Measurements from ENCODE around the gene INPP4B. TPM values are rescaled to one million over a fixed set of nuclear protein-coding genes. Genes with fewer than 3 reads are reported as not detected.
A peak's percentile ranks its signal among the peaks of the same experiment; 100 is the strongest.

INPP4B gene
- total and polyA plus RNA-seq, 7 experiments from 2014 or later, result 52.8 to 77.5 (median 64.2) TPM

- intact Hi-C loops (cut with micrococcal nuclease), result loop anchor here in 1 of 2 donors (1.0 to 2.0 kb wide), 2 partner anchors 11 to 16 kb away; no protein-coding TSS in a partner anchor
- H3K27ac Mint-ChIP-seq, result peak overlapping the region in 6 of 9 donors; percentile 38 to 87 (median 70)
- peak overlapping the region in 9 of 10 donors; percentile 48 to 72 (median 61) for H3K4me3 Mint-ChIP-seq
- Histone ChIP-seq H3K4me3 (ENCODE audit: low read length) (no peak overlapping the region), H3K27ac (ENCODE audit: low read depth, low read length) (no peak overlapping the region), H3K36me3 (ENCODE audit: control insufficient read depth in 2 of 3, insufficient read depth in 3 of 3, low read length in 3 of 3) (peaks cover 0 to 16% (median 10%) of the 10 kb centered on the region in 3 experiments), H3K9me3 (ENCODE audit: control insufficient read depth in 2 of 3, low read length in 3 of 3) (no peaks in the 10 kb centered on the region), H3K27me3 (ENCODE audit: control insufficient read depth in 2 of 2, insufficient read depth in 2 of 2, low read length in 2 of 2) (no peaks in the 10 kb centered on the region), H3K4me1 (ENCODE audit: control insufficient read depth in 2 of 2, insufficient read depth in 2 of 2, low read length in 2 of 2) (peaks cover 17 to 43% of the 10 kb centered on the region in 2 donors)
- peaks cover 0 to 5% (median 0%) of the 10 kb centered on the region in 11 donors for H3K9me3 Mint-ChIP-seq
- POLR2A ChIA-PET, result interaction anchor here (0.6 to 0.8 kb wide), 2 partner anchors 11 to 85 kb away, joined by 3 read pairs; no protein-coding TSS in a partner anchor
- H3K36me3 Mint-ChIP-seq, result peaks cover 8 to 68% (median 50%) of the 10 kb centered on the region in 5 donors
- ATAC-seq (no peak), DNase-seq (no peak)
- CTCF ChIA-PET, result interaction anchor here (0.7 to 1.6 kb wide), 3 partner anchors 31 to 550 kb away, joined by 3 to 5 read pairs (median 3); no protein-coding TSS in a partner anchor
- H3K27me3 Mint-ChIP-seq, result no peaks in the 10 kb centered on the region
- peaks cover 36 to 93% (median 79%) of the 10 kb centered on the region in 7 donors for H3K4me1 Mint-ChIP-seq
Measured at GRCh38 chr4:142314686-142315085, 531.4 kb downstream of the INPP4B start.

DNA sequence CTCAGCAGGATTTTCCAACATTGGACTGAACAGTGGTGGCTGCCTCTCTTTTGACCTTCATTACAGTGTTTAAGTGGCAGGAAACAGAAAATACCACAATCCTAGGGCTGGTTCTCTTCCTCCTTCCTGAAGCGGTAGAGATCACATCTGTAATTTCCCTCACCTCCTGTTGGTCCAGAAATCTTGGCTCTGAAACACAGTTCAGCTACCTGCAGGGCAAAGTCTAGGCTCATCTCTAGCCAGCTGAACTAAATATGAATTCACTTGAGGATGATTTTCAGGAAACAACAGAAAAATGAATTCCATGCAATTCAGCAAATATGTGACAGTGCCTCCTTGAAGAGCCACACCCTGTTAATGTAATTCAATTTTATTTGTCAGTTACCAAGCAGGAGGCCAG lies 531.9 kb downstream of the INPP4B start:
- ATAC-seq (peak; percentile 24), DNase-seq (no peak)
- peaks cover 17 to 43% of the 10 kb centered on the region in 2 donors for H3K4me1 ChIP-seq (ENCODE audit: control insufficient read depth in 2 of 2, insufficient read depth in 2 of 2, low read length in 2 of 2)
- POLR2A ChIA-PET, result interaction anchor here (0.6 kb wide), 2 partner anchors 19 to 85 kb away, joined by 3 read pairs; no protein-coding TSS in a partner anchor
- Mint-ChIP-seq H3K36me3 (peaks cover 8 to 67% (median 48%) of the 10 kb centered on the region in 5 donors), H3K4me3 (peak overlapping the region; percentile 19 to 72 (median 60)), H3K27me3 (no peaks in the 10 kb centered on the region), H3K9me3 (peaks cover 0 to 5% (median 0%) of the 10 kb centered on the region in 11 donors), H3K27ac (peak overlapping the region in 8 of 9 donors; percentile 38 to 87 (median 54)), H3K4me1 (peaks cover 34 to 92% (median 78%) of the 10 kb centered on the region in 7 donors)
- intact Hi-C loops (cut with micrococcal nuclease), result loop anchor here in 1 of 2 donors (1.0 to 2.0 kb wide), 2 partner anchors 11 to 17 kb away; no protein-coding TSS in a partner anchor
- CTCF ChIA-PET, result interaction anchor here (0.7 to 1.6 kb wide), 3 partner anchors 31 to 550 kb away, joined by 3 to 5 read pairs (median 3); no protein-coding TSS in a partner anchor
- H3K27ac ChIP-seq (ENCODE audit: low read depth, low read length), result no peak overlapping the region
- H3K27me3 ChIP-seq (ENCODE audit: control insufficient read depth in 2 of 2, insufficient read depth in 2 of 2, low read length in 2 of 2), result no peaks in the 10 kb centered on the region
- H3K4me3 ChIP-seq (ENCODE audit: low read length), result no peak overlapping the region
- peaks cover 0 to 16% (median 13%) of the 10 kb centered on the region in 3 experiments for H3K36me3 ChIP-seq (ENCODE audit: control insufficient read depth in 2 of 3, insufficient read depth in 3 of 3, low read length in 3 of 3)
- H3K9me3 ChIP-seq (ENCODE audit: control insufficient read depth in 2 of 3, low read length in 3 of 3), result no peaks in the 10 kb centered on the region

GRCh38 chr4:142312391-142312790 lies 533.7 kb downstream of the INPP4B start:
- Histone ChIP-seq H3K9me3 (ENCODE audit: control insufficient read depth in 2 of 3, low read length in 3 of 3) (no peaks in the 10 kb centered on the region), H3K4me1 (ENCODE audit: control insufficient read depth in 2 of 2, insufficient read depth in 2 of 2, low read length in 2 of 2) (peaks cover 17 to 36% of the 10 kb centered on the region in 2 donors), H3K27me3 (ENCODE audit: control insufficient read depth in 2 of 2, insufficient read depth in 2 of 2, low read length in 2 of 2) (no peaks in the 10 kb centered on the region), H3K27ac (ENCODE audit: low read depth, low read length) (no peak overlapping the region), H3K4me3 (ENCODE audit: low read length) (no peak overlapping the region), H3K36me3 (ENCODE audit: control insufficient read depth in 2 of 3, insufficient read depth in 3 of 3, low read length in 3 of 3) (peaks cover 0 to 20% (median 13%) of the 10 kb centered on the region in 3 experiments)
- ATAC-seq, result no peak
- Mint-ChIP-seq H3K4me3 (no peak overlapping the region), H3K9me3 (no peaks in the 10 kb centered on the region), H3K27ac (peak overlapping the region in 5 of 9 donors; percentile 19 to 87 (median 75)), H3K4me1 (peaks cover 30 to 84% (median 69%) of the 10 kb centered on the region in 7 donors), H3K36me3 (peaks cover 8 to 55% (median 38%) of the 10 kb centered on the region in 5 donors), H3K27me3 (no peaks in the 10 kb centered on the region)
- CTCF ChIA-PET, result no interaction called here
- DNase-seq, result no peak
- POLR2A ChIA-PET, result no interaction called here
- intact Hi-C loops (cut with micrococcal nuclease), result no loop called here

GRCh38 chr4:142311916-142312315 lies 534.2 kb downstream of the INPP4B start:
- Histone ChIP-seq H3K9me3 (ENCODE audit: control insufficient read depth in 2 of 3, low read length in 3 of 3) (no peaks in the 10 kb centered on the region), H3K4me3 (ENCODE audit: low read length) (no peak overlapping the region), H3K4me1 (ENCODE audit: control insufficient read depth in 2 of 2, insufficient read depth in 2 of 2, low read length in 2 of 2) (peaks cover 17 to 36% of the 10 kb centered on the region in 2 donors), H3K36me3 (ENCODE audit: control insufficient read depth in 2 of 3, insufficient read depth in 3 of 3, low read length in 3 of 3) (peaks cover 0 to 20% (median 13%) of the 10 kb centered on the region in 3 experiments), H3K27me3 (ENCODE audit: control insufficient read depth in 2 of 2, insufficient read depth in 2 of 2, low read length in 2 of 2) (no peaks in the 10 kb centered on the region), H3K27ac (ENCODE audit: low read depth, low read length) (no peak overlapping the region)
- Mint-ChIP-seq H3K4me1 (peaks cover 30 to 84% (median 69%) of the 10 kb centered on the region in 7 donors), H3K27me3 (no peaks in the 10 kb centered on the region), H3K4me3 (no peak overlapping the region), H3K9me3 (no peaks in the 10 kb centered on the region), H3K27ac (peak overlapping the region in 3 of 9 donors; percentile 9 to 87 (median 75)), H3K36me3 (peaks cover 8 to 55% (median 35%) of the 10 kb centered on the region in 5 donors)
- DNase-seq (no peak), ATAC-seq (no peak)
- intact Hi-C loops (cut with micrococcal nuclease), result no loop called here
- POLR2A ChIA-PET, result interaction anchor here (0.6 kb wide), 1 partner anchor 69 kb away, joined by 3 read pairs; no protein-coding TSS in a partner anchor
- CTCF ChIA-PET, result no interaction called here

- Mint-ChIP-seq H3K4me3 (peak overlapping the region in 1 of 10 donors; percentile 7), H3K4me1 (peaks cover 28 to 86% (median 72%) of the 10 kb centered on the region in 7 donors), H3K27me3 (no peaks in the 10 kb centered on the region), H3K9me3 (no peaks in the 10 kb centered on the region), H3K36me3 (peaks cover 11 to 66% (median 35%) of the 10 kb centered on the region in 5 donors), H3K27ac (peak overlapping the region in 3 of 9 donors; percentile 3 to 69 (median 49))
- Histone ChIP-seq H3K27me3 (ENCODE audit: control insufficient read depth in 2 of 2, insufficient read depth in 2 of 2, low read length in 2 of 2) (no peaks in the 10 kb centered on the region), H3K9me3 (ENCODE audit: control insufficient read depth in 2 of 3, low read length in 3 of 3) (no peaks in the 10 kb centered on the region), H3K27ac (ENCODE audit: low read depth, low read length) (no peak overlapping the region), H3K4me1 (ENCODE audit: control insufficient read depth in 2 of 2, insufficient read depth in 2 of 2, low read length in 2 of 2) (peaks cover 10 to 21% of the 10 kb centered on the region in 2 donors), H3K4me3 (ENCODE audit: low read length) (no peak overlapping the region), H3K36me3 (ENCODE audit: control insufficient read depth in 2 of 3, insufficient read depth in 3 of 3, low read length in 3 of 3) (peaks cover 0 to 20% (median 13%) of the 10 kb centered on the region in 3 experiments)
- POLR2A ChIA-PET, result interaction anchor here (1.9 kb wide), 1 partner anchor 11 kb away, joined by 10 read pairs; no protein-coding TSS in a partner anchor
- CTCF ChIA-PET, result no interaction called here
- ATAC-seq (no peak), DNase-seq (no peak)
- intact Hi-C loops (cut with micrococcal nuclease), result loop anchor here in 1 of 2 donors (2.0 kb wide), 1 partner anchor 15 kb away; no protein-coding TSS in a partner anchor
Measured at GRCh38 chr4:142309772-142310171, 536.3 kb downstream of the INPP4B start.

GRCh38 chr4:142307857-142308256 lies 538.2 kb downstream of the INPP4B start:
- peaks cover 0 to 6% of the 10 kb centered on the region in 2 donors for H3K4me1 ChIP-seq (ENCODE audit: control insufficient read depth in 2 of 2, insufficient read depth in 2 of 2, low read length in 2 of 2)
- Mint-ChIP-seq H3K27ac (peak overlapping the region in 2 of 9 donors; percentile 14 to 68), H3K36me3 (peaks cover 6 to 58% (median 26%) of the 10 kb centered on the region in 5 donors), H3K27me3 (no peaks in the 10 kb centered on the region), H3K9me3 (no peaks in the 10 kb centered on the region), H3K4me1 (peaks cover 11 to 86% (median 72%) of the 10 kb centered on the region in 7 donors), H3K4me3 (no peak overlapping the region)
- no peaks in the 10 kb centered on the region for H3K27me3 ChIP-seq (ENCODE audit: control insufficient read depth in 2 of 2, insufficient read depth in 2 of 2, low read length in 2 of 2)
- peaks cover 0 to 14% (median 10%) of the 10 kb centered on the region in 3 experiments for H3K36me3 ChIP-seq (ENCODE audit: control insufficient read depth in 2 of 3, insufficient read depth in 3 of 3, low read length in 3 of 3)
- H3K4me3 ChIP-seq (ENCODE audit: low read length), result no peak overlapping the region
- intact Hi-C loops (cut with micrococcal nuclease), result loop anchor here in 1 of 2 donors (2.0 kb wide), 2 partner anchors 13 kb away; no protein-coding TSS in a partner anchor
- DNase-seq, result no peak
- ChIA-PET CTCF (interaction anchor here (0.7 kb wide), 1 partner anchor 14 kb away, joined by 3 read pairs; no protein-coding TSS in a partner anchor), POLR2A (interaction anchor here (0.7 to 1.9 kb wide), 2 partner anchors 9 to 15 kb away, joined by 4 to 10 read pairs; no protein-coding TSS in a partner anchor)
- no peak overlapping the region for H3K27ac ChIP-seq (ENCODE audit: low read depth, low read length)
- H3K9me3 ChIP-seq (ENCODE audit: control insufficient read depth in 2 of 3, low read length in 3 of 3), result no peaks in the 10 kb centered on the region
- ATAC-seq, result no peak
